ENCODE measurements around the gene CCNT2. TPM values are rescaled to one million over a fixed set of nuclear protein-coding genes. Genes with fewer than 3 reads are reported as not detected.

CCNT2 gene
- total and polyA plus RNA-seq, 2 experiments from 2014 or later: 13.1 to 41.7 TPM

DNA sequence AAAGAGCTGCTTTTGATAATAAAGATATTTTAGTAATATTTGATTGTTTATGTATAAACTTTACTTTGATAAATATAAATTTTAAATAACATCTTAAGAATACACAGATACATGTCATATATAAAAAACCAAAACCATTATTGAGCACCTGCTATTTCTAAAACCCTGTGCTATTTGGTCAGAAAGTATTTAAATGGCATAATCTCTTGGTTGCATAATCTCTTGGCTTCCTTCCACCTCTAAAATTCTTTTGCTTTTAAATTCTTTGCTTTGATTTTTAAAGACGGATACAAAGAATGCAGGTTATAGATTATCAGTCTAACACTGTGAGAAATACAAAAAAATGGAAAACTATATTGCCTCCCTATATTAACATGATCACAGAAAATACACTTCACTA is 43.3 kb upstream of the CCNT2 start:
- TF ChIP-seq EZH2phosphoT487 (IDR thresholded peaks at IDR 0.05; ENCODE audit: low read depth, severe bottlenecking, unreplicated experiment) (no peak), CTCF (IDR thresholded peaks at IDR 0.05; ENCODE audit: poor library complexity) (no peak), EZH2 (IDR thresholded peaks at IDR 0.05; ENCODE audit: borderline replicate concordance) (no peak)
- Histone ChIP-seq H3K9me2 (replicated peaks; ENCODE audit: insufficient read depth) (no peaks in the 10 kb centered on the region), H3K36me3 (replicated peaks; ENCODE audit: insufficient read depth, low read depth) (no peaks in the 10 kb centered on the region), H3K4me3 (no peak overlapping the region), H4K20me1 (ENCODE audit: insufficient read depth, poor library complexity, severe bottlenecking) (no peaks in the 10 kb centered on the region), H3K27ac (no peak overlapping the region), H3K27me3 (no peaks in the 10 kb centered on the region), H2AFZ (no peak overlapping the region), H3K4me2 (no peak overlapping the region), H3K79me2 (no peaks in the 10 kb centered on the region), H3K9me3 (ENCODE audit: low read depth) (no peaks in the 10 kb centered on the region), H3K4me1 (ENCODE audit: insufficient read depth) (no peaks in the 10 kb centered on the region)
- 89% methylated on average over 1 of the region's 1 CpG for WGBS (ENCODE audit: low lambda C conversion rate, missing lambda C conversion rate)
- DNase-seq (ENCODE audit: low spot score): no peak

GRCh38 chr2:134882773-134883172 is 35.8 kb upstream of the CCNT2 start:
- Histone ChIP-seq H3K4me1 (ENCODE audit: insufficient read depth) (no peaks in the 10 kb centered on the region), H4K20me1 (ENCODE audit: insufficient read depth, poor library complexity, severe bottlenecking) (no peaks in the 10 kb centered on the region), H2AFZ (no peak overlapping the region), H3K27ac (no peak overlapping the region), H3K4me3 (no peak overlapping the region), H3K27me3 (no peaks in the 10 kb centered on the region), H3K9me2 (replicated peaks; ENCODE audit: insufficient read depth) (no peaks in the 10 kb centered on the region), H3K4me2 (no peak overlapping the region), H3K36me3 (replicated peaks; ENCODE audit: insufficient read depth, low read depth) (no peaks in the 10 kb centered on the region), H3K79me2 (no peaks in the 10 kb centered on the region), H3K9me3 (ENCODE audit: low read depth) (no peaks in the 10 kb centered on the region)
- no peak for DNase-seq (ENCODE audit: low spot score)
- TF ChIP-seq EZH2phosphoT487 (IDR thresholded peaks at IDR 0.05; ENCODE audit: low read depth, severe bottlenecking, unreplicated experiment): no peak
- TF ChIP-seq EZH2 (IDR thresholded peaks at IDR 0.05; ENCODE audit: borderline replicate concordance): no peak
- no peak for TF ChIP-seq CTCF (IDR thresholded peaks at IDR 0.05; ENCODE audit: poor library complexity)

DNA sequence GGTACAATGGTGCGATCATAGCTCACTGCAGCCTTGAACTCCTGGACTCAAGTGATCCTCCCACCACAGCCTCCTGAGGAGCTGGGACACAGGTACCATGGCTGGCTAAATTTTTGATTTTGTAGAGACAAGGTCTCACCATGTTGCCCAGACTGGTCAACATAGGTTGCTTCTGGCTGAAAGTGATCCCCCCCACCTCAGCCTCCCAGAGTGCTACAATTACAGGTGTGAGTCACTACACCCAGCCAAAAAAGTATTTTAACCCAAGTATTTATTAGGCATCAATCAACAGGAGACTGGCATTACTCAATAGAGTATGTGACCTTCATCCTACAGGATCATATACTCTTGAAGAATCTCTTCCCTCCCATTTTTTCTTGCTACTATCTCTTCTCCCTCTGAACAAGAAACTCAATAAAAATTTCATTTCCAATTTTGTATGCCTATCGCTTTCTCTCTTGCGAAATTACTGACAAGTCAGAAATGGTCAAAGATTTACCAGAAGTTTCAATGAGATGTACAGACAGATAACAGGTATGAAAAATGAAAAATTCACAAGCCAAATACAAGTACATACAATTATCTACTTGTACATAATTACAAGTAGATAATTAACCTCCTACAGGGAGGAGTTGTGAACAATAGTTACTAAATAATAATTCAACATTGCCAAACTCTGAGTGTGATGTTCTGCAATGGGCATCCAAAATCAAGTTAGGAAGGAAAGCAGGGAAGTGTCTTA is 34.9 kb upstream of the CCNT2 start:
- H3K4me1 ChIP-seq (ENCODE audit: insufficient read depth): no peaks in the 10 kb centered on the region
- H3K4me2 ChIP-seq: no peak overlapping the region
- no peak overlapping the region for H2AFZ ChIP-seq
- H3K36me3 ChIP-seq (replicated peaks; ENCODE audit: insufficient read depth, low read depth): no peaks in the 10 kb centered on the region
- H3K9me2 ChIP-seq (replicated peaks; ENCODE audit: insufficient read depth): no peaks in the 10 kb centered on the region
- 95% methylated on average over 3 of the region's 3 CpGs for WGBS (ENCODE audit: low lambda C conversion rate, missing lambda C conversion rate)
- H4K20me1 ChIP-seq (ENCODE audit: insufficient read depth, poor library complexity, severe bottlenecking): no peaks in the 10 kb centered on the region
- no peak overlapping the region for H3K4me3 ChIP-seq
- H3K27me3 ChIP-seq: no peaks in the 10 kb centered on the region
- H3K9me3 ChIP-seq (ENCODE audit: low read depth): no peaks in the 10 kb centered on the region
- H3K27ac ChIP-seq: no peak overlapping the region
- no peak for TF ChIP-seq EZH2 (IDR thresholded peaks at IDR 0.05; ENCODE audit: borderline replicate concordance)
- H3K79me2 ChIP-seq: no peaks in the 10 kb centered on the region
- DNase-seq (ENCODE audit: low spot score): no peak

GRCh38 chr2:134884435-134884834 is 34.2 kb upstream of the CCNT2 start:
- Histone ChIP-seq H3K27me3 (no peaks in the 10 kb centered on the region), H3K4me2 (no peak overlapping the region), H3K4me1 (ENCODE audit: insufficient read depth) (no peaks in the 10 kb centered on the region), H3K27ac (no peak overlapping the region), H3K9me3 (ENCODE audit: low read depth) (no peaks in the 10 kb centered on the region), H4K20me1 (ENCODE audit: insufficient read depth, poor library complexity, severe bottlenecking) (no peaks in the 10 kb centered on the region), H3K9me2 (replicated peaks; ENCODE audit: insufficient read depth) (no peaks in the 10 kb centered on the region), H3K4me3 (no peak overlapping the region), H2AFZ (no peak overlapping the region), H3K79me2 (no peaks in the 10 kb centered on the region), H3K36me3 (replicated peaks; ENCODE audit: insufficient read depth, low read depth) (no peaks in the 10 kb centered on the region)
- TF ChIP-seq EZH2 (IDR thresholded peaks at IDR 0.05; ENCODE audit: borderline replicate concordance): no peak
- no peak for TF ChIP-seq CTCF (IDR thresholded peaks at IDR 0.05; ENCODE audit: poor library complexity)
- no peak for TF ChIP-seq EZH2phosphoT487 (IDR thresholded peaks at IDR 0.05; ENCODE audit: low read depth, severe bottlenecking, unreplicated experiment)
- DNase-seq (ENCODE audit: low spot score): no peak

All from hepatocyte (in vitro differentiated cells).